Rectal smooth muscle tissue (tissue), 1 donor: ENCODE data around the gene CLHC1.
"Not testable (repeated sequence)": the region's sequence is repeated elsewhere in the genome, so short reads cannot be mapped to it uniquely, and the experiment has no call there.

Experiments used
- H3K27ac ChIP-seq: one replicate; pipeline ENCODE4 v1.7.0; 2013; ENCODE audit warnings: low read depth, low read length, inconsistent platforms
- H3K27me3 ChIP-seq: one replicate; pipeline ENCODE4 v1.7.0; 2013; ENCODE audit warnings: low read length; ENCODE audit not compliant: control insufficient read depth, insufficient read depth
- H3K36me3 ChIP-seq: one replicate; pipeline ENCODE4 v1.7.0; 2013; ENCODE audit warnings: low read length; ENCODE audit not compliant: control insufficient read depth, insufficient read depth
- H3K4me1 ChIP-seq: one replicate; pipeline ENCODE4 v1.7.0; 2013; ENCODE audit warnings: low read length; ENCODE audit not compliant: control insufficient read depth, insufficient read depth
- H3K4me3 ChIP-seq: one replicate; pipeline ENCODE4 v1.7.0; 2013; ENCODE audit warnings: low read length
- H3K9ac ChIP-seq: one replicate; pipeline ENCODE4 v1.7.0; 2013; ENCODE audit warnings: low read length

Gene CLHC1

GRCh38 chr2:55130849-55131248 is 101.2 kb downstream of the CLHC1 start:
- Histone ChIP-seq H3K27ac (no peak overlapping the region), H3K36me3 (no peaks in the 10 kb centered on the region), H3K4me3 (no peak overlapping the region), H3K9ac (no peak overlapping the region), H3K4me1 (peaks cover 9% of the 10 kb centered on the region), H3K27me3 (no peaks in the 10 kb centered on the region)

GRCh38 chr2:55126643-55127042 is 105.5 kb downstream of the CLHC1 start:
- not testable (repeated sequence) for H3K4me3 ChIP-seq, H3K4me1 ChIP-seq, H3K36me3 ChIP-seq, H3K9ac ChIP-seq, H3K27ac ChIP-seq, H3K27me3 ChIP-seq
